Stomach (tissue), 4 donors: Measurements from ENCODE around the gene CCDC110.

Source experiments
- CTCF ChIP-seq, 7 experiments: fragments of 450-650 bp in 4 of 7; fragments of 200-600 bp in 3 of 7; sonication (generic) in 3 of 7; IDR thresholded peaks; one replicate each; pipeline ENCODE4 v1.5.1; 2016 to 2019; ENCODE audit warnings: antibody characterized with exemption in 7 of 7, control low read depth in 2 of 7, mild to moderate bottlenecking in 1 of 7
- POLR2A ChIP-seq, 4 donors: fragments of 450-650 bp; IDR thresholded peaks; one replicate each; pipeline ENCODE4 v1.6.1; 2016; ENCODE audit warnings: antibody characterized with exemption in 4 of 4, control low read depth in 2 of 4, mild to moderate bottlenecking in 1 of 4, moderate library complexity in 1 of 4
- POLR2AphosphoS5 ChIP-seq, 3 donors: sonication (generic); formaldehyde crosslinking; IDR thresholded peaks; one replicate each; pipeline ENCODE4 v1.6.1; 2016; ENCODE audit warnings: antibody characterized with exemption in 3 of 3

GRCh38 chr4:185461565-185461964 is 10.0 kb downstream of the CCDC110 start:
- TF ChIP-seq CTCF (IDR thresholded peaks at IDR 0.05): no peak
- no peak for TF ChIP-seq POLR2A (IDR thresholded peaks at IDR 0.05)
- no peak for TF ChIP-seq POLR2AphosphoS5 (IDR thresholded peaks at IDR 0.05)
